HCT116 (cell line): ENCODE measurements around the gene ASCL5. TPM values are rescaled to one million over a fixed set of nuclear protein-coding genes. Genes with fewer than 3 reads are reported as not detected.

Experiments
- ATAC-seq: fragments of 200-7000 bp; cut with Tn5 transposase; 2 replicates; pipeline ENCODE4 v1.9.1; 2020; ENCODE audit warnings: mild to moderate bottlenecking, moderate library complexity
- BruUV-seq: library from RNA; stranded (reverse); fragments of 400-500 nt; replicated peaks from 2 replicates; lab custom pipeline; 2021; lab: Mats Ljungman, UMichigan
- CTCF ChIA-PET: fragments of 300-600 bp; sonication (Branson Sonifier 250); formaldehyde crosslinking; loops from one replicate; lab custom pipeline; 2021; ENCODE audit warnings: antibody characterized with exemption; lab: Charles Lee
- POLR2A ChIA-PET: fragments of 300-600, 350-600 bp; sonication (Branson Sonifier 250); formaldehyde crosslinking; loops from one replicate; lab custom pipeline; 2021; ENCODE audit warnings: antibody characterized with exemption; lab: Charles Lee
- RAD21 ChIA-PET, 2 experiments: fragments of 300-600 bp; sonication (Branson Sonifier 250); formaldehyde crosslinking; loops; one replicate each; lab custom pipeline; 2023; ENCODE audit warnings: low total read pairs in 2 of 2; ENCODE audit not compliant: uncharacterized antibody in 2 of 2, unreplicated experiment in 2 of 2, low non-redundant PET in 1 of 2; lab: Charles Lee
- DNase-seq: peaks from one replicate; pipeline ENCODE4 v3.0.0-alpha.2; 2010; ENCODE audit warnings: low read depth, low spot score
- H2AFZ ChIP-seq: fragments of 200-600 bp; shearing (Covaris generic), sonication (generic); 2 replicates; pipeline ENCODE4 v1.6.1; 2017; ENCODE audit warnings: low read depth, mixed run types, mixed read lengths, antibody characterized with exemption, low read length; ENCODE audit not compliant: poor library complexity, severe bottlenecking
- H3K27ac ChIP-seq: 2 replicates; pipeline ENCODE4 v1.5.1; 2012; ENCODE audit warnings: low read depth, low read length
- H3K27me3 ChIP-seq: fragments of 200-600 bp; sonication (generic); 2 replicates; pipeline ENCODE4 v1.6.1; 2016; ENCODE audit warnings: mixed run types, low read length, mixed read lengths; ENCODE audit not compliant: insufficient read depth
- H3K36me3 ChIP-seq, 2 experiments: fragments of 200-500 bp in 1 of 2; fragments of 200-600 bp in 1 of 2; sonication (Bioruptor generic) in 1 of 2; sonication (generic) in 1 of 2; 2 replicates each; pipeline versions ENCODE4 v1.5.1 to v1.6.1; 2014 to 2016; ENCODE audit warnings: low read length in 2 of 2, inconsistent platforms in 1 of 2, mixed read lengths in 1 of 2, mixed run types in 1 of 2; ENCODE audit not compliant: insufficient read depth in 2 of 2, control insufficient read depth in 1 of 2
- H3K4me1 ChIP-seq, 2 experiments: fragments of 200-600 bp in 1 of 2; sonication (generic) in 1 of 2; 2 replicates each; pipeline versions ENCODE4 v1.5.1 to v1.6.1; 2012 to 2017; ENCODE audit warnings: low read length in 2 of 2, inconsistent platforms in 1 of 2, mild to moderate bottlenecking in 1 of 2, mixed read lengths in 1 of 2, mixed run types in 1 of 2, moderate library complexity in 1 of 2; ENCODE audit not compliant: insufficient read depth in 2 of 2, control insufficient read depth in 1 of 2
- H3K4me2 ChIP-seq: fragments of 200-600 bp; sonication (generic); 2 replicates; pipeline ENCODE4 v1.6.1; 2017; ENCODE audit warnings: mixed run types, low read length, mixed read lengths
- H3K4me3 ChIP-seq, 2 experiments: fragments of 200-600 bp in 1 of 2; sonication (generic) in 1 of 2; replicated peaks in 1 of 2; 2 replicates each; pipeline ENCODE4 v1.5.1; 2011 to 2016; ENCODE audit warnings: low read length in 2 of 2, control low read depth in 1 of 2, low read depth in 1 of 2, mild to moderate bottlenecking in 1 of 2, mixed read lengths in 1 of 2, mixed run types in 1 of 2
- H3K79me2 ChIP-seq: fragments of 200-600 bp; sonication (generic); 2 replicates; pipeline ENCODE4 v1.6.1; 2017; ENCODE audit warnings: mild to moderate bottlenecking, mixed run types, low read length, moderate library complexity, mixed read lengths; ENCODE audit not compliant: insufficient read depth
- H3K9ac ChIP-seq: fragments of 200-600 bp; sonication (generic); 2 replicates; pipeline ENCODE4 v1.6.1; 2016; ENCODE audit warnings: low read length, mixed read lengths
- H3K9me2 ChIP-seq: fragments of 200-600 bp; sonication (generic), shearing (Covaris generic); 2 replicates; pipeline ENCODE4 v1.6.1; 2017; ENCODE audit warnings: mixed run types, mild to moderate bottlenecking, moderate library complexity; ENCODE audit not compliant: insufficient read depth
- H3K9me3 ChIP-seq, 2 experiments: fragments of 200-500 bp in 1 of 2; fragments of 200-600 bp in 1 of 2; sonication (Bioruptor generic) in 1 of 2; sonication (generic) in 1 of 2; 2 replicates each; pipeline ENCODE4 v1.6.1; 2014 to 2017; ENCODE audit warnings: low read length in 2 of 2, mixed read lengths in 2 of 2, inconsistent platforms in 1 of 2, low read depth in 1 of 2, mild to moderate bottlenecking in 1 of 2, mixed run types in 1 of 2, moderate library complexity in 1 of 2; ENCODE audit not compliant: control insufficient read depth in 1 of 2, insufficient read depth in 1 of 2
- H4K20me1 ChIP-seq: fragments of 200-600 bp; sonication (generic), shearing (Covaris generic); 2 replicates; pipeline ENCODE4 v1.6.1; 2017; ENCODE audit warnings: mixed run types, mild to moderate bottlenecking, moderate library complexity; ENCODE audit not compliant: insufficient read depth
- CBX3 ChIP-seq: IDR thresholded peaks from 2 replicates; pipeline ENCODE4 v1.6.1; 2012; ENCODE audit warnings: low read depth
- ELF1 ChIP-seq: IDR thresholded peaks from 2 replicates; pipeline ENCODE4 v1.6.1; 2012; ENCODE audit warnings: low read depth, borderline replicate concordance
- RAD21 ChIP-seq: IDR thresholded peaks from 2 replicates; pipeline ENCODE4 v1.6.1; 2012; ENCODE audit warnings: low read depth, mild to moderate bottlenecking
- intact Hi-C: fragments of 100-400 bp; cut with micrococcal nuclease; formaldehyde crosslinking; loops from 2 replicates; pipeline ENCODE4 v1.10.0; 2022
- total RNA-seq: library from RNA; stranded (reverse); gene quantifications from one replicate; pipeline ENCODE4 v1.2.1, GENCODE V29; 2021; ENCODE audit not compliant: unreplicated experiment
- TF ChIP-seq, protein P1 (sequence below): IDR thresholded peaks from 2 replicates; pipeline ENCODE4 v1.6.1; 2012; ENCODE audit warnings: low read depth
- TF ChIP-seq, protein P2 (sequence below): IDR thresholded peaks from 2 replicates; pipeline ENCODE4 v1.6.1; 2011; ENCODE audit warnings: mild to moderate bottlenecking, low read length, moderate library complexity; ENCODE audit not compliant: insufficient replicate concordance; ENCODE audit errors: extremely low read depth
- TF ChIP-seq, protein P3 (sequence below): IDR thresholded peaks from 2 replicates; pipeline ENCODE4 v1.6.1; 2012

Gene ASCL5
- total RNA-seq, 1 experiment from 2014 or later, result 0.15 TPM

DNA sequence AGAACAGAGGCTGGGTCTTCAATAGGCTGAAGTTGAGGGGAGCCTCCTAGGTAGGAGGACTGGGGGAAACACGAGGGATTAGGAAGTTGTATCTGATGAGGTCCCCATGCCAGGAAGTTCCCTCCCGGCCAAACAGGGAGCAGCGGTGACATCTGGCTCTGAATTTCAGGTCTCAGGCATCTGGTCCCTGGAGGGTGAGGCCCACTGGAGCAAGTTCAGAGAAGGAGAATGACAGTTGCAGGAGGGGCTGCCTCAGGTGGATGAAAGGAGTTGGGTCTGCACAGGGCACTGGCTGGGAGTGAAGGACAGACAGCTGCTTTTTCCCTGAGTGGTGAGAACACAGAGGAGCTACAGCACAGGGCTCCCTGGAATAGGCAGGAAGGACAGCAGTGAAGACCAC is 18.1 kb upstream of the ASCL5 start (continued):
- TF ChIP-seq, protein P1, sequence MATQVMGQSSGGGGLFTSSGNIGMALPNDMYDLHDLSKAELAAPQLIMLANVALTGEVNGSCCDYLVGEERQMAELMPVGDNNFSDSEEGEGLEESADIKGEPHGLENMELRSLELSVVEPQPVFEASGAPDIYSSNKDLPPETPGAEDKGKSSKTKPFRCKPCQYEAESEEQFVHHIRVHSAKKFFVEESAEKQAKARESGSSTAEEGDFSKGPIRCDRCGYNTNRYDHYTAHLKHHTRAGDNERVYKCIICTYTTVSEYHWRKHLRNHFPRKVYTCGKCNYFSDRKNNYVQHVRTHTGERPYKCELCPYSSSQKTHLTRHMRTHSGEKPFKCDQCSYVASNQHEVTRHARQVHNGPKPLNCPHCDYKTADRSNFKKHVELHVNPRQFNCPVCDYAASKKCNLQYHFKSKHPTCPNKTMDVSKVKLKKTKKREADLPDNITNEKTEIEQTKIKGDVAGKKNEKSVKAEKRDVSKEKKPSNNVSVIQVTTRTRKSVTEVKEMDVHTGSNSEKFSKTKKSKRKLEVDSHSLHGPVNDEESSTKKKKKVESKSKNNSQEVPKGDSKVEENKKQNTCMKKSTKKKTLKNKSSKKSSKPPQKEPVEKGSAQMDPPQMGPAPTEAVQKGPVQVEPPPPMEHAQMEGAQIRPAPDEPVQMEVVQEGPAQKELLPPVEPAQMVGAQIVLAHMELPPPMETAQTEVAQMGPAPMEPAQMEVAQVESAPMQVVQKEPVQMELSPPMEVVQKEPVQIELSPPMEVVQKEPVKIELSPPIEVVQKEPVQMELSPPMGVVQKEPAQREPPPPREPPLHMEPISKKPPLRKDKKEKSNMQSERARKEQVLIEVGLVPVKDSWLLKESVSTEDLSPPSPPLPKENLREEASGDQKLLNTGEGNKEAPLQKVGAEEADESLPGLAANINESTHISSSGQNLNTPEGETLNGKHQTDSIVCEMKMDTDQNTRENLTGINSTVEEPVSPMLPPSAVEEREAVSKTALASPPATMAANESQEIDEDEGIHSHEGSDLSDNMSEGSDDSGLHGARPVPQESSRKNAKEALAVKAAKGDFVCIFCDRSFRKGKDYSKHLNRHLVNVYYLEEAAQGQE, result no peak
- TF ChIP-seq CBX3, result no peak

DNA sequence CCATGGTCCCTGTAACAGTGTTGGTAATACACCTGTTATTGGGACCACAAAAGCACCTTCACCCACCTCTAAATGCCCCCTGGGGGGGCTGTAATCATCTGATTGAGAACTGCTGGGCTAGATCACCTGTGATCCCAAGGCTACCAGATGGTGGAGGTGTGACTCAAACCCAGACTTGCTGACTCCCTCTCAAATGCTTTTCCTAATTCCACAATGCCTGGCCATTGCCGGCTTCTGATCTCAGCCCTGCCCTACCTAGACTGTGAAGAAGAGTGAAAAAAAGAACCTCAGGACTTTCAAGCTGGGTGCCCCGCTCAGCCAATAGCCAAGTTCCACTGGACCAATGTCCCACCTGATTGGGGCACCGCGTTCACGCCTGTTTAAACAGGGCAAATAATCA is 17.7 kb upstream of the ASCL5 start:
- Histone ChIP-seq H3K9ac (no peak overlapping the region), H3K4me3 (no peak overlapping the region), H3K79me2 (no peaks in the 10 kb centered on the region), H3K27me3 (no peaks in the 10 kb centered on the region), H3K36me3 (peaks cover 37 to 44% of the 10 kb centered on the region in 2 experiments), H4K20me1 (no peaks in the 10 kb centered on the region), H3K9me2 (no peaks in the 10 kb centered on the region), H3K27ac (no peak overlapping the region), H3K4me1 (no peaks in the 10 kb centered on the region), H2AFZ (no peak overlapping the region), H3K4me2 (no peak overlapping the region), H3K9me3 (no peaks in the 10 kb centered on the region)
- ChIA-PET CTCF (no interaction called here), POLR2A (no interaction called here), RAD21 (no interaction called here)
- TF ChIP-seq, protein P2, sequence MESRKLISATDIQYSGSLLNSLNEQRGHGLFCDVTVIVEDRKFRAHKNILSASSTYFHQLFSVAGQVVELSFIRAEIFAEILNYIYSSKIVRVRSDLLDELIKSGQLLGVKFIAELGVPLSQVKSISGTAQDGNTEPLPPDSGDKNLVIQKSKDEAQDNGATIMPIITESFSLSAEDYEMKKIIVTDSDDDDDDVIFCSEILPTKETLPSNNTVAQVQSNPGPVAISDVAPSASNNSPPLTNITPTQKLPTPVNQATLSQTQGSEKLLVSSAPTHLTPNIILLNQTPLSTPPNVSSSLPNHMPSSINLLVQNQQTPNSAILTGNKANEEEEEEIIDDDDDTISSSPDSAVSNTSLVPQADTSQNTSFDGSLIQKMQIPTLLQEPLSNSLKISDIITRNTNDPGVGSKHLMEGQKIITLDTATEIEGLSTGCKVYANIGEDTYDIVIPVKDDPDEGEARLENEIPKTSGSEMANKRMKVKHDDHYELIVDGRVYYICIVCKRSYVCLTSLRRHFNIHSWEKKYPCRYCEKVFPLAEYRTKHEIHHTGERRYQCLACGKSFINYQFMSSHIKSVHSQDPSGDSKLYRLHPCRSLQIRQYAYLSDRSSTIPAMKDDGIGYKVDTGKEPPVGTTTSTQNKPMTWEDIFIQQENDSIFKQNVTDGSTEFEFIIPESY, result no peak
- no peak for TF ChIP-seq RAD21
- TF ChIP-seq, protein P3, sequence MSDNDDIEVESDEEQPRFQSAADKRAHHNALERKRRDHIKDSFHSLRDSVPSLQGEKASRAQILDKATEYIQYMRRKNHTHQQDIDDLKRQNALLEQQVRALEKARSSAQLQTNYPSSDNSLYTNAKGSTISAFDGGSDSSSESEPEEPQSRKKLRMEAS, result no peak
- no peak for TF ChIP-seq ELF1
- intact Hi-C loops, result no loop called here
- DNase-seq (no peak), ATAC-seq (no peak)
- BruUV-seq, result no TSS peak
